Right lobe of liver (tissue), 4 donors: ENCODE results near the gene NELFB.

Source experiments
- POLR2A ChIP-seq: fragments of 450-650 bp; IDR thresholded peaks from one replicate; pipeline ENCODE4 v1.6.1; 2017; ENCODE audit warnings: antibody characterized with exemption, mild to moderate bottlenecking
- TF ChIP-seq, protein P1 (sequence below), 4 donors: fragments of 200-600 bp in 3 of 4; fragments of 450-650 bp in 1 of 4; IDR thresholded peaks; one replicate each; pipeline versions ENCODE4 v1.5.1 to v1.8.0; 2016 to 2022; ENCODE audit warnings: antibody characterized with exemption in 4 of 4, mild to moderate bottlenecking in 2 of 4
- donor health status: DM: no; HTN: no; CAD: no.
- donor health status: DM: no; HTN: no; CAD: no.
- donor health status: DM: no; HTN: yes; CAD: no.

GRCh38 chr9:137243626-137244485 lies 11.3 kb upstream of the NELFB start:
- TF ChIP-seq, protein P1, sequence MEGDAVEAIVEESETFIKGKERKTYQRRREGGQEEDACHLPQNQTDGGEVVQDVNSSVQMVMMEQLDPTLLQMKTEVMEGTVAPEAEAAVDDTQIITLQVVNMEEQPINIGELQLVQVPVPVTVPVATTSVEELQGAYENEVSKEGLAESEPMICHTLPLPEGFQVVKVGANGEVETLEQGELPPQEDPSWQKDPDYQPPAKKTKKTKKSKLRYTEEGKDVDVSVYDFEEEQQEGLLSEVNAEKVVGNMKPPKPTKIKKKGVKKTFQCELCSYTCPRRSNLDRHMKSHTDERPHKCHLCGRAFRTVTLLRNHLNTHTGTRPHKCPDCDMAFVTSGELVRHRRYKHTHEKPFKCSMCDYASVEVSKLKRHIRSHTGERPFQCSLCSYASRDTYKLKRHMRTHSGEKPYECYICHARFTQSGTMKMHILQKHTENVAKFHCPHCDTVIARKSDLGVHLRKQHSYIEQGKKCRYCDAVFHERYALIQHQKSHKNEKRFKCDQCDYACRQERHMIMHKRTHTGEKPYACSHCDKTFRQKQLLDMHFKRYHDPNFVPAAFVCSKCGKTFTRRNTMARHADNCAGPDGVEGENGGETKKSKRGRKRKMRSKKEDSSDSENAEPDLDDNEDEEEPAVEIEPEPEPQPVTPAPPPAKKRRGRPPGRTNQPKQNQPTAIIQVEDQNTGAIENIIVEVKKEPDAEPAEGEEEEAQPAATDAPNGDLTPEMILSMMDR (IDR thresholded peaks at IDR 0.05) = no peak
- TF ChIP-seq POLR2A = no peak
